ENCODE measurements around the gene PHF23.
"Not testable (repeated sequence)": the region's sequence is repeated elsewhere in the genome, so short reads cannot be mapped to it uniquely, and the experiment has no call there.

The PHF23 gene

GRCh38 chr17:7258731-7259554 is 19.7 kb upstream of the PHF23 start:
- DNase-seq (ENCODE audit: low read depth) = no peak

- DNase-seq (ENCODE audit: low read depth) = no peak
Measured at GRCh38 chr17:7256766-7257456, 17.7 kb upstream of the PHF23 start.

GRCh38 chr17:7254511-7254910 is 15.3 kb upstream of the PHF23 start:
- DNase-seq (ENCODE audit: low read depth) = no peak

- no peak for DNase-seq (ENCODE audit: low read depth)
Measured at GRCh38 chr17:7253082-7253481, 13.8 kb upstream of the PHF23 start.

GRCh38 chr17:7252176-7253043 is 13.2 kb upstream of the PHF23 start, which contains the start of gene ELP5:
Gene ELP5 (plus strand): TSS chr17:7252215. CDS start chr17:7252551, 336 bp downstream.
- peak; percentile 86 for DNase-seq (ENCODE audit: low read depth)

GRCh38 chr17:7251661-7252175 is 12.5 kb upstream of the PHF23 start, which contains the start of gene CTDNEP1:
Gene CTDNEP1 (minus strand): TSS chr17:7251734. CDS start chr17:7251296, 438 bp downstream.
- DNase-seq (ENCODE audit: low read depth) = peak; percentile 100

GRCh38 chr17:7250695-7251627 is 11.7 kb upstream of the PHF23 start:
- DNase-seq (ENCODE audit: low read depth) = no peak

GRCh38 chr17:7249830-7250229 is 10.6 kb upstream of the PHF23 start:
- no peak for DNase-seq (ENCODE audit: low read depth)

GRCh38 chr17:7249214-7249613 is 10.0 kb upstream of the PHF23 start:
- no peak for DNase-seq (ENCODE audit: low read depth)

- DNase-seq (ENCODE audit: low read depth) = no peak
Measured at GRCh38 chr17:7248796-7249195, 9.5 kb upstream of the PHF23 start.

- DNase-seq (ENCODE audit: low read depth) = no peak
Measured at GRCh38 chr17:7246779-7247178, 7.5 kb upstream of the PHF23 start.

GRCh38 chr17:7243838-7244237 is 4.6 kb upstream of the PHF23 start:
- not testable (repeated sequence) for DNase-seq (ENCODE audit: low read depth)

GRCh38 chr17:7243453-7243729 is 4.1 kb upstream of the PHF23 start:
- no peak for DNase-seq (ENCODE audit: low read depth)

- DNase-seq (ENCODE audit: low read depth) = peak; percentile 90
Measured at GRCh38 chr17:7242717-7243452, 3.6 kb upstream of the PHF23 start.

- DNase-seq (ENCODE audit: low read depth) = peak; percentile 84
Measured at GRCh38 chr17:7241783-7242716, 2.8 kb upstream of the PHF23 start, which contains the start of gene GABARAP. Gene GABARAP (minus strand): TSS chr17:7242449. CDS start chr17:7242330, 119 bp downstream.

GRCh38 chr17:7241090-7241733 is 2.0 kb upstream of the PHF23 start:
- no peak for DNase-seq (ENCODE audit: low read depth)

GRCh38 chr17:7240375-7240774 is 1.1 kb upstream of the PHF23 start:
- no peak for DNase-seq (ENCODE audit: low read depth)

GRCh38 chr17:7238420-7239090 is 702 bp downstream of the PHF23 start:
- no peak for DNase-seq (ENCODE audit: low read depth)

All from GM04504 (cell line).